Cardiac fibroblast (primary cell): Measurements from ENCODE around the gene SLC22A12.

Source experiments
- DNase-seq, 2 donors: peaks; one replicate each; pipeline versions ENCODE4 v3.0.0 to v3.0.0-alpha.2; 2010; ENCODE audit warnings: low read depth in 2 of 2
- H3K4me3 ChIP-seq, 2 donors: replicated peaks in 1 of 2; 1 replicate in 1 of 2; 2 replicates in 1 of 2; pipeline ENCODE4 v1.5.1; 2011; ENCODE audit warnings: low read depth in 2 of 2, low read length in 2 of 2, mild to moderate bottlenecking in 2 of 2, moderate library complexity in 1 of 2
- CTCF ChIP-seq: IDR thresholded peaks from one replicate; pipeline ENCODE4 v1.5.1; 2011; ENCODE audit warnings: low read depth, mild to moderate bottlenecking, low read length, inconsistent platforms

The SLC22A12 gene

GRCh38 chr11:64546600-64546999 is 44.4 kb upstream of the SLC22A12 start:
- TF ChIP-seq CTCF, result no peak
- no peak for DNase-seq
- no peak overlapping the region for H3K4me3 ChIP-seq

- TF ChIP-seq CTCF, result no peak
- DNase-seq, result no peak
- H3K4me3 ChIP-seq, result no peak overlapping the region
Observed at GRCh38 chr11:64549969-64550368, 41.1 kb upstream of the SLC22A12 start.

GRCh38 chr11:64553554-64554201 is 37.3 kb upstream of the SLC22A12 start:
- no peak overlapping the region for H3K4me3 ChIP-seq
- peak; percentile 98 for TF ChIP-seq CTCF
- peak; percentile 66 to 74 for DNase-seq

GRCh38 chr11:64556044-64556720 is 34.8 kb upstream of the SLC22A12 start:
- TF ChIP-seq CTCF, result no peak
- H3K4me3 ChIP-seq, result no peak overlapping the region
- DNase-seq, result no peak

GRCh38 chr11:64556721-64557250 is 34.2 kb upstream of the SLC22A12 start:
- DNase-seq, result no peak
- TF ChIP-seq CTCF, result no peak
- no peak overlapping the region for H3K4me3 ChIP-seq

- no peak for TF ChIP-seq CTCF
- H3K4me3 ChIP-seq, result no peak overlapping the region
- DNase-seq, result no peak
Observed at GRCh38 chr11:64558065-64558745, 32.8 kb upstream of the SLC22A12 start.
